CD8-positive, alpha-beta memory T cell (primary cell): ENCODE data around the gene GPRC5D. TPM values are rescaled to one million over a fixed set of nuclear protein-coding genes. Genes with fewer than 3 reads are reported as not detected.

ENCODE experiments used
- CTCF ChIA-PET: fragments of 350-600 bp; sonication (Branson Sonifier 250); formaldehyde crosslinking; loops from one replicate; lab custom pipeline; 2021; ENCODE audit warnings: antibody characterized with exemption; lab: Charles Lee
- POLR2A ChIA-PET: fragments of 350-600 bp; sonication (Branson Sonifier 250); formaldehyde crosslinking; loops from one replicate; lab custom pipeline; 2021; ENCODE audit warnings: antibody characterized with exemption; lab: Charles Lee
- DNase-seq, 5 donors: peaks; one replicate each; pipeline versions ENCODE4 v3.0.0 to v3.0.0-alpha.2; 2020 to 2022; ENCODE audit warnings: mixed read lengths in 1 of 5
- H3K27ac ChIP-seq: one replicate; pipeline ENCODE4 v1.7.0; 2013; ENCODE audit warnings: low read depth, mild to moderate bottlenecking, low read length, moderate library complexity
- H3K27me3 ChIP-seq: 2 replicates; pipeline ENCODE4 v1.7.0; 2013; ENCODE audit warnings: low read length, mild to moderate bottlenecking; ENCODE audit not compliant: insufficient read depth, poor library complexity, severe bottlenecking
- H3K36me3 ChIP-seq: 2 replicates; pipeline ENCODE4 v1.7.0; 2013; ENCODE audit warnings: mild to moderate bottlenecking, low read length, moderate library complexity; ENCODE audit not compliant: insufficient read depth
- H3K4me1 ChIP-seq: 2 replicates; pipeline ENCODE4 v1.7.0; 2013; ENCODE audit warnings: mild to moderate bottlenecking, low read length, moderate library complexity; ENCODE audit not compliant: insufficient read depth
- H3K4me3 ChIP-seq: 2 replicates; pipeline ENCODE4 v1.7.0; 2013; ENCODE audit warnings: mild to moderate bottlenecking, low read length
- H3K9me3 ChIP-seq: 2 replicates; pipeline ENCODE4 v1.7.0; 2013; ENCODE audit warnings: mild to moderate bottlenecking, low read length
- H3K27ac Mint-ChIP-seq, 8 donors: one replicate each; pipeline ENCODE4 v1.8.0; 2020 to 2021; ENCODE audit warnings: mixed read lengths in 8 of 8, mild to moderate bottlenecking in 6 of 8, inconsistent platforms in 3 of 8, moderate library complexity in 3 of 8
- H3K27me3 Mint-ChIP-seq, 2 donors: one replicate each; pipeline ENCODE4 v1.8.0; 2020 to 2021; ENCODE audit warnings: mixed read lengths in 2 of 2, mild to moderate bottlenecking in 1 of 2, moderate library complexity in 1 of 2
- H3K36me3 Mint-ChIP-seq, 3 donors: one replicate each; pipeline ENCODE4 v1.8.0; 2020 to 2021; ENCODE audit warnings: mixed read lengths in 3 of 3, inconsistent platforms in 1 of 3, mild to moderate bottlenecking in 1 of 3
- H3K4me1 Mint-ChIP-seq, 3 donors: one replicate each; pipeline ENCODE4 v1.8.0; 2020 to 2021; ENCODE audit warnings: mixed read lengths in 3 of 3, inconsistent platforms in 1 of 3, mild to moderate bottlenecking in 1 of 3
- H3K4me3 Mint-ChIP-seq, 7 donors: one replicate each; pipeline ENCODE4 v1.8.0; 2020 to 2021; ENCODE audit warnings: mixed read lengths in 7 of 7, mild to moderate bottlenecking in 6 of 7, moderate library complexity in 4 of 7, inconsistent platforms in 2 of 7
- H3K9me3 Mint-ChIP-seq, 5 donors: one replicate each; pipeline ENCODE4 v1.8.0; 2020 to 2022; ENCODE audit warnings: mixed read lengths in 5 of 5, mild to moderate bottlenecking in 3 of 5, moderate library complexity in 2 of 5, inconsistent platforms in 1 of 5
- polyA plus RNA-seq: library from polyadenylated mRNA; unstranded; fragments of 300-500 nt; fragmentation: Illumina TruSeq; gene quantifications from one replicate; pipeline ENCODE4 v1.2.3, GENCODE V29; 2021
- total RNA-seq, 2 experiments: library from RNA; stranded (reverse); gene quantifications; one replicate each; pipeline ENCODE4 v1.2.3, GENCODE V29; 2021

The GPRC5D gene
- total and polyA plus RNA-seq, 3 experiments from 2014 or later: 0.35 TPM; not detected in 2

DNA sequence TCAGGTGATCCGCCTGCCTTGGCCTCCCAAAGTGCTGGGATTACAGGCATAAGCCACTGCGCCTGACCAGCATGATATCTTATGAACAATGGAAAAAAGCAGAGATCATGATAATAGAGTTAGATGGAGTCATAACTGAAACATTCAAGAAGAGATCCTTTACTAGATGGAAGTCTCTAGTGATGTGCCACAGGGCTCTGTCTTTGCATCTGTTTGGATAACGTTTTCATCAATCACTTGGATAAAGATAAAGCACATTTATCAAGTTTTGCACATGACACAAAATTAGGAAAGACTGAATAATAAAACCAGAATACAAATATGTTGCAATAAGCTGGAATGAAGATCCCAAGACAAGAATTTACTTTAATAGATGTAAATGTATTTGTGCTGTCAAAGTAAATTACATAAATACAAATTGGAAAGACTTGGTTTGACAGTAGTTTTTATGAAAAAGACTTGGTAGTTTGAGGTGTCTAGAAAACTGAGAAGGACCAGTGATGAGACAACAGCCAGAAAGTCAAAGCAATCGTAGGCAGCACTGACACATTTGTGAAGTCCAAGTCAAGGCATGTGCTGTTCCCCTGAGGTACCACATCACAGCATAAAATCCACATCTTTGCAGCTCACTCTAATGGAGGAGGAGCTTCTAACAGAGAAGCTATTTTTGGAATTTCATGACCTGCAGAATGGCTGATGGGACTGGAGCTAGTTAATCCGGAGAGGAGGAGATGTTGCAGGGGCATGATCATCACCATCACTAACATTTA lies 32.1 kb downstream of the GPRC5D start:
- ChIA-PET CTCF (interaction anchor here (0.9 kb wide), 1 partner anchor 291 kb away, joined by 3 read pairs; no protein-coding TSS in a partner anchor), POLR2A (no interaction called here)
- H3K36me3 ChIP-seq: no peaks in the 10 kb centered on the region
- H3K9me3 ChIP-seq: no peaks in the 10 kb centered on the region
- H3K27ac Mint-ChIP-seq: no peak overlapping the region
- H3K9me3 Mint-ChIP-seq: no peaks in the 10 kb centered on the region
- peaks cover 5% of the 10 kb centered on the region for H3K4me1 ChIP-seq
- no peak overlapping the region for H3K4me3 Mint-ChIP-seq
- peaks cover 12 to 24% of the 10 kb centered on the region in 2 donors for H3K27me3 Mint-ChIP-seq
- H3K36me3 Mint-ChIP-seq: peaks cover 0 to 1% (median 0%) of the 10 kb centered on the region in 3 donors
- peaks cover 5 to 9% (median 8%) of the 10 kb centered on the region in 3 donors for H3K4me1 Mint-ChIP-seq
- no peak overlapping the region for H3K4me3 ChIP-seq
- no peak overlapping the region for H3K27ac ChIP-seq
- H3K27me3 ChIP-seq: no peaks in the 10 kb centered on the region
- no peak for DNase-seq

- Mint-ChIP-seq H3K4me1 (peaks cover 5 to 9% (median 8%) of the 10 kb centered on the region in 3 donors), H3K27me3 (peaks cover 13 to 24% of the 10 kb centered on the region in 2 donors), H3K27ac (no peak overlapping the region), H3K36me3 (peaks cover 0 to under 1% (median 0%) of the 10 kb centered on the region in 3 donors), H3K9me3 (no peaks in the 10 kb centered on the region), H3K4me3 (no peak overlapping the region)
- H3K9me3 ChIP-seq: no peaks in the 10 kb centered on the region
- H3K4me1 ChIP-seq: peaks cover 5% of the 10 kb centered on the region
- H3K27ac ChIP-seq: no peak overlapping the region
- DNase-seq: no peak
- H3K36me3 ChIP-seq: no peaks in the 10 kb centered on the region
- POLR2A ChIA-PET: interaction anchor here (0.5 kb wide), 1 partner anchor 388 kb away, joined by 3 read pairs; no protein-coding TSS in a partner anchor
- no peaks in the 10 kb centered on the region for H3K27me3 ChIP-seq
- H3K4me3 ChIP-seq: no peak overlapping the region
- CTCF ChIA-PET: interaction anchor here (1.3 kb wide), 1 partner anchor 291 kb away, joined by 4 read pairs; no protein-coding TSS in a partner anchor
Measured at GRCh38 chr12:12918781-12919389, 33.1 kb downstream of the GPRC5D start.

DNA sequence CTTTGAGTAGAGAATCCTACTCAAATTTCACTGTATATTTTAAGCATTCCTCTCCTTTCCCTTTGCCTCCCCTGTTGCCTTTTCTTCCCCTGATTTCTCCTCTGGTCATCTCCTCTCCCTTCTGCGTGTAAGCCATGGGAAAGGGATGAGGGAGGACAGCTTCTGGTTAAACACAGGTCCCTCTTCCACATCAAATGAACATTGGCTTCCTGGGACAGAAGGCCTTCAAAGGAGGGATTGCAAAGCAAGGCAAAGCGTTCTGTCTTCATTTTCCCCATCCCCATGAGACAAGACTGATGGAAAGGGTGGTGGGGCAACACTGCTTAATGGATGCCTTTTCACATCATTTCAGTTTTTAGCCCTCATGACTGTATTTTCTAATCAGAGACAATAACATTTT lies 34.5 kb downstream of the GPRC5D start:
- Mint-ChIP-seq H3K4me1 (peaks cover 5 to 9% (median 8%) of the 10 kb centered on the region in 3 donors), H3K36me3 (no peaks in the 10 kb centered on the region), H3K4me3 (no peak overlapping the region), H3K9me3 (no peaks in the 10 kb centered on the region), H3K27me3 (peaks cover 18 to 24% of the 10 kb centered on the region in 2 donors), H3K27ac (no peak overlapping the region)
- Histone ChIP-seq H3K27ac (no peak overlapping the region), H3K4me1 (peaks cover 5% of the 10 kb centered on the region), H3K27me3 (no peaks in the 10 kb centered on the region), H3K9me3 (no peaks in the 10 kb centered on the region), H3K36me3 (no peaks in the 10 kb centered on the region), H3K4me3 (no peak overlapping the region)
- POLR2A ChIA-PET: no interaction called here
- no peak for DNase-seq
- CTCF ChIA-PET: interaction anchor here (5.9 kb wide), 1 partner anchor 292 kb away, joined by 88 read pairs; no protein-coding TSS in a partner anchor

- Histone ChIP-seq H3K36me3 (no peaks in the 10 kb centered on the region), H3K4me3 (no peak overlapping the region), H3K4me1 (peaks cover 5% of the 10 kb centered on the region), H3K9me3 (no peaks in the 10 kb centered on the region), H3K27me3 (no peaks in the 10 kb centered on the region), H3K27ac (no peak overlapping the region)
- no peaks in the 10 kb centered on the region for H3K36me3 Mint-ChIP-seq
- H3K4me3 Mint-ChIP-seq: no peak overlapping the region
- H3K27me3 Mint-ChIP-seq: peaks cover 22 to 28% of the 10 kb centered on the region in 2 donors
- DNase-seq: peak; percentile 68 to 87 (median 73)
- ChIA-PET POLR2A (no interaction called here), CTCF (interaction anchor here (0.6 to 5.9 kb wide), 22 partner anchors 9 to 1251 kb away, joined by 3 to 88 read pairs (median 4); partner anchors contain the start of gene GPRC5A)
- H3K4me1 Mint-ChIP-seq: peaks cover 5 to 9% (median 8%) of the 10 kb centered on the region in 3 donors
- H3K27ac Mint-ChIP-seq: no peak overlapping the region
- H3K9me3 Mint-ChIP-seq: no peaks in the 10 kb centered on the region
Measured at GRCh38 chr12:12916135-12916944, 35.6 kb downstream of the GPRC5D start.

DNA sequence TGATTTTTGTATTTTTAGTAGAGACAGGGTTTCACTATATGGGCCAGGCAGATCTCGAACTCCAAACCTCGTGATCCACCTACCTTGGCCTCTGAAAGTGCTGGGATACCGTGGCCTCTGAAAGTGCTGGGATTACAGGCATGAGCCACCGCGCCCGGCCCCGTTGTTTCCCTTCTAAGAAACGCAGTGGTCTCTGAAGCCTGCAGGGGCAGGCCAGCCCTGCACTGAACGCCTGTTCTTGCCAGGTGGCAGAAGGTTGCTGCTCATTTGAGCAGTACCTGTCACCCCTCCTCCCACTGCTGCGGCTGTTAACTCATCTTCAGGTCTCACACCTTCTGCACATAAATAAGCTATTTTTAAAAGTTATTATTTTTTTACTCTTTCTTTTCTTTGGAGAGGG lies 36.3 kb downstream of the GPRC5D start:
- Mint-ChIP-seq H3K27ac (no peak overlapping the region), H3K9me3 (no peaks in the 10 kb centered on the region), H3K4me3 (no peak overlapping the region), H3K4me1 (peaks cover 5 to 9% (median 8%) of the 10 kb centered on the region in 3 donors), H3K36me3 (no peaks in the 10 kb centered on the region), H3K27me3 (peaks cover 22 to 28% of the 10 kb centered on the region in 2 donors)
- H3K4me3 ChIP-seq: no peak overlapping the region
- DNase-seq: no peak
- no peaks in the 10 kb centered on the region for H3K9me3 ChIP-seq
- no peak overlapping the region for H3K27ac ChIP-seq
- POLR2A ChIA-PET: no interaction called here
- CTCF ChIA-PET: interaction anchor here (0.8 to 5.9 kb wide), 17 partner anchors 8 to 363 kb away, joined by 3 to 88 read pairs (median 5); partner anchors contain the start of gene GPRC5A
- H3K4me1 ChIP-seq: peaks cover 5% of the 10 kb centered on the region
- no peaks in the 10 kb centered on the region for H3K36me3 ChIP-seq
- no peaks in the 10 kb centered on the region for H3K27me3 ChIP-seq

DNA sequence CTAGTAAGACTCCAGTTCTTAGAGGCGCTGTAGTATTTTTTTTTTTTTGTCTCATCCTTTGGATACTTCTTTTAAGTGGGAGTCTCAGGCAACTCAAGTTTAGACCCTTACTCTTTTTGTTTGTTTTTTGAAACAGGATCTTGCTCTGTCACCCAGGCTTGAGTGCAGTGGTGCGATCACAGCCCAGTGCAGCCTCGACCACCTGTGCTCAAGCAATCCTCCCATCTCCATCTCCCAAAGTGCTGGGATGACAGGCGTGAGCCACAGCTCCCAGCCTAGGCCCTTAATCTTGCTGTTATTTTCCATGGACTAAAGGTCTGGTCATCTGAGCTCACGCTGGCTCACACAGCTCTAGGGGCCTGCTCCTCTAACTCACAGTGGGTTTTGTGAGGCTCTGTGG lies 39.3 kb downstream of the GPRC5D start:
- Histone ChIP-seq H3K4me3 (no peak overlapping the region), H3K4me1 (peaks cover 24% of the 10 kb centered on the region), H3K27ac (no peak overlapping the region), H3K27me3 (no peaks in the 10 kb centered on the region), H3K9me3 (no peaks in the 10 kb centered on the region), H3K36me3 (no peaks in the 10 kb centered on the region)
- Mint-ChIP-seq H3K27me3 (peaks cover 14 to 16% of the 10 kb centered on the region in 2 donors), H3K27ac (peak overlapping the region in 1 of 8 donors; percentile 77), H3K9me3 (peaks cover 0 to 2% (median 0%) of the 10 kb centered on the region in 5 donors), H3K4me1 (peaks cover 13 to 27% (median 21%) of the 10 kb centered on the region in 3 donors), H3K4me3 (no peak overlapping the region), H3K36me3 (no peaks in the 10 kb centered on the region)
- DNase-seq: no peak
- POLR2A ChIA-PET: no interaction called here
- CTCF ChIA-PET: interaction anchor here (5.9 kb wide), 1 partner anchor 297 kb away, joined by 88 read pairs; no protein-coding TSS in a partner anchor

DNA sequence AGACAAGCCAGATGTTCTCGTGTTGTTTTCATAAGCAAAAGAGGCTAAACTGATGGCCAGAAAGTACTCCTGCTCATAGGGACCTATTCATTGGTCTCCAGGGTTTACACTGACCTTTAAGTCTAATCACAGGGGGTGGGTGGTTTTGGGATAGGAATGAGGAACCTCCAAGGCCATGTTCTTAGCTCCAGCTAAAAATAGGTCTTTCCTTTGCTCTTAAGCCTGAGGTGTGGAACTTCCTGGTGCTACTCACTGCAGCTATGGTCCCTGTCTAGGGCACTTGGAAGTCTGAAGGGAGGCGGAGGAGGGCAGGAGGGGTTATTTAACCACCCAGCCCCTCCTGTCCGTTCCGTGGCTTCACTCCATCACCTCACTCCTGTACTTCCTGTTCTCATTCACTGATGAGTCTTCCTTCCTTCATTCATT lies 42.0 kb downstream of the GPRC5D start:
- DNase-seq: no peak
- CTCF ChIA-PET: no interaction called here
- Mint-ChIP-seq H3K27me3 (peaks cover 15 to 19% of the 10 kb centered on the region in 2 donors), H3K9me3 (peaks cover 0 to 2% (median 0%) of the 10 kb centered on the region in 5 donors), H3K36me3 (no peaks in the 10 kb centered on the region), H3K27ac (no peak overlapping the region), H3K4me3 (no peak overlapping the region), H3K4me1 (peaks cover 8 to 19% (median 11%) of the 10 kb centered on the region in 3 donors)
- Histone ChIP-seq H3K27ac (no peak overlapping the region), H3K4me3 (no peak overlapping the region), H3K36me3 (no peaks in the 10 kb centered on the region), H3K9me3 (no peaks in the 10 kb centered on the region), H3K4me1 (peaks cover 19% of the 10 kb centered on the region), H3K27me3 (no peaks in the 10 kb centered on the region)
- POLR2A ChIA-PET: no interaction called here
